ENCODE results near the gene PPP2R5D.

DNA sequence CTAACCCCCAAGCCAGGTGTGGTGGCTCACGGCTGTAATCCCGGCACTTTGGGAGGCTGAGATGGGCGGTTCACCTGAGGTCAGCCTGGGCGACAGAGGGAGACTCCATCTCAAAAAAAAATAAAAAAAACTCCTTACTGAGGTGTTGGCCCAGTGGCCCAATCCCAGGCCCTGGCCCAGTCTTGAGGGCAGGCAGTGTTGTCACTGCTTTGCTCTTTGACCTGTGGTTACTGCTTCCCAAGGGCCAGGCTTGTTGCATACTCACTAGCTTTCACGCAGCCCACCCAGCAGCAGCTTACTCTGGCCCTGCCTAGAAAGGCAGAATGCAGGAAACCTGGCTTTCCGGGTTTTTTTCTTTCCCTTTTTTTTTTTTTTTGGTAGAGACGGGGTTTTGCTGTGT lies 41.9 kb upstream of the PPP2R5D start:
- TF ChIP-seq EZH2 (optimal IDR thresholded peaks at IDR 0.05; ENCODE audit: low read depth, low read length), result no peak
- TF ChIP-seq, protein P1, sequence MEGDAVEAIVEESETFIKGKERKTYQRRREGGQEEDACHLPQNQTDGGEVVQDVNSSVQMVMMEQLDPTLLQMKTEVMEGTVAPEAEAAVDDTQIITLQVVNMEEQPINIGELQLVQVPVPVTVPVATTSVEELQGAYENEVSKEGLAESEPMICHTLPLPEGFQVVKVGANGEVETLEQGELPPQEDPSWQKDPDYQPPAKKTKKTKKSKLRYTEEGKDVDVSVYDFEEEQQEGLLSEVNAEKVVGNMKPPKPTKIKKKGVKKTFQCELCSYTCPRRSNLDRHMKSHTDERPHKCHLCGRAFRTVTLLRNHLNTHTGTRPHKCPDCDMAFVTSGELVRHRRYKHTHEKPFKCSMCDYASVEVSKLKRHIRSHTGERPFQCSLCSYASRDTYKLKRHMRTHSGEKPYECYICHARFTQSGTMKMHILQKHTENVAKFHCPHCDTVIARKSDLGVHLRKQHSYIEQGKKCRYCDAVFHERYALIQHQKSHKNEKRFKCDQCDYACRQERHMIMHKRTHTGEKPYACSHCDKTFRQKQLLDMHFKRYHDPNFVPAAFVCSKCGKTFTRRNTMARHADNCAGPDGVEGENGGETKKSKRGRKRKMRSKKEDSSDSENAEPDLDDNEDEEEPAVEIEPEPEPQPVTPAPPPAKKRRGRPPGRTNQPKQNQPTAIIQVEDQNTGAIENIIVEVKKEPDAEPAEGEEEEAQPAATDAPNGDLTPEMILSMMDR (IDR thresholded peaks at IDR 0.05; ENCODE audit: low read length), result no peak

All from MM.1S (cell line).